IMR-90 (cell line): ENCODE data around the gene KRT34. TPM values are rescaled to one million over a fixed set of nuclear protein-coding genes. Genes with fewer than 3 reads are reported as not detected.

Experiments used
- ATAC-seq: fragments of 200-7000 bp; cut with Tn5 transposase; 2 replicates; pipeline ENCODE4 v1.9.1; 2020; ENCODE audit warnings: low read depth, mild to moderate bottlenecking, moderate library complexity
- BruUV-seq: library from RNA; stranded (reverse); fragments of 400-500 nt; replicated peaks from 2 replicates; lab custom pipeline; 2021; lab: Mats Ljungman, UMichigan
- CTCF ChIA-PET: fragments of 300-600 bp; formaldehyde crosslinking; extraction: SDS; loops from one replicate; lab custom pipeline; 2021; ENCODE audit warnings: antibody characterized with exemption; lab: Yijun Ruan, JAX
- POLR2A ChIA-PET: fragments of 300-600 bp; sonication (Branson Sonifier 250); formaldehyde crosslinking; loops from one replicate; lab custom pipeline; 2022; ENCODE audit warnings: antibody characterized with exemption; ENCODE audit not compliant: unreplicated experiment; lab: Charles Lee
- DNase-seq: peaks from one replicate; pipeline ENCODE4 v3.0.0; 2013
- H2AFZ ChIP-seq: replicated peaks from 2 replicates; pipeline ENCODE3; 2013; ENCODE audit warnings: low read length, mild to moderate bottlenecking; ENCODE audit not compliant: poor library complexity
- H2AK5ac ChIP-seq: 2 replicates; pipeline ENCODE4 v1.6.1; 2013; ENCODE audit warnings: low read depth, low read length, inconsistent platforms
- H2AK9ac ChIP-seq: replicated peaks from 2 replicates; pipeline ENCODE3; 2013; ENCODE audit warnings: mild to moderate bottlenecking, low read depth, low read length, moderate library complexity; ENCODE audit not compliant: poor library complexity
- H2BK120ac ChIP-seq: 2 replicates; pipeline ENCODE4 v1.6.1; 2013; ENCODE audit warnings: low read depth, low read length, inconsistent platforms
- H2BK15ac ChIP-seq: 3 replicates; pipeline ENCODE4 v1.6.1; 2013; ENCODE audit warnings: low read depth, low read length, inconsistent platforms
- H2BK20ac ChIP-seq: 2 replicates; pipeline ENCODE4 v1.6.1; 2013; ENCODE audit warnings: low read depth, mild to moderate bottlenecking, inconsistent platforms, low read length, moderate library complexity
- H2BK5ac ChIP-seq: 2 replicates; pipeline ENCODE4 v1.6.1; 2013; ENCODE audit warnings: mild to moderate bottlenecking, low read depth, low read length, inconsistent platforms; ENCODE audit not compliant: poor library complexity, severe bottlenecking
- H3K14ac ChIP-seq: replicated peaks from 2 replicates; pipeline ENCODE4 v1.6.1; 2013; ENCODE audit warnings: low read depth, low read length, inconsistent platforms
- H3K18ac ChIP-seq: 2 replicates; pipeline ENCODE4 v1.6.1; 2013; ENCODE audit warnings: low read depth, low read length, control low read depth
- H3K23ac ChIP-seq: 2 replicates; pipeline ENCODE4 v1.6.1; 2013; ENCODE audit warnings: low read depth, low read length, inconsistent platforms
- H3K27ac ChIP-seq: 2 replicates; pipeline ENCODE4 v1.5.1; 2013; ENCODE audit warnings: mild to moderate bottlenecking, control low read depth, low read length; ENCODE audit not compliant: insufficient read depth
- H3K27me3 ChIP-seq: 2 replicates; pipeline ENCODE4 v1.6.1; 2013; ENCODE audit warnings: low read length; ENCODE audit not compliant: control insufficient read depth, insufficient read depth
- H3K36me3 ChIP-seq: 2 replicates; pipeline ENCODE4 v1.6.1; 2013; ENCODE audit warnings: low read length, mixed read lengths; ENCODE audit not compliant: control insufficient read depth, insufficient read depth
- H3K4ac ChIP-seq: 2 replicates; pipeline ENCODE4 v1.6.1; 2013; ENCODE audit warnings: low read depth, low read length, inconsistent platforms
- H3K4me1 ChIP-seq: 2 replicates; pipeline ENCODE4 v1.6.1; 2013; ENCODE audit warnings: low read length, mixed read lengths; ENCODE audit not compliant: control insufficient read depth, insufficient read depth
- H3K4me2 ChIP-seq: 2 replicates; pipeline ENCODE4 v1.6.1; 2013; ENCODE audit warnings: low read depth, mild to moderate bottlenecking, control low read depth, low read length, moderate library complexity
- H3K4me3 ChIP-seq: 2 replicates; pipeline ENCODE4 v1.5.1; 2013; ENCODE audit warnings: low read depth, mild to moderate bottlenecking, control low read depth, low read length, moderate library complexity; ENCODE audit not compliant: insufficient read depth
- H3K56ac ChIP-seq: 2 replicates; pipeline ENCODE4 v1.6.1; 2013; ENCODE audit warnings: low read length, inconsistent platforms; ENCODE audit not compliant: insufficient read depth; ENCODE audit errors: extremely low read depth
- H3K79me1 ChIP-seq, 2 experiments: 2 replicates each; pipeline ENCODE4 v1.6.1; 2013; ENCODE audit warnings: low read length in 2 of 2, inconsistent platforms in 1 of 2, low read depth in 1 of 2
- H3K9ac ChIP-seq: 2 replicates; pipeline ENCODE4 v1.6.1; 2013; ENCODE audit warnings: low read depth, low read length, control low read depth
- H3K9me1 ChIP-seq: 2 replicates; pipeline ENCODE4 v1.6.1; 2013; ENCODE audit warnings: low read length, inconsistent platforms; ENCODE audit not compliant: insufficient read depth
- H3K9me3 ChIP-seq: 2 replicates; pipeline ENCODE4 v1.6.1; 2013; ENCODE audit warnings: low read length; ENCODE audit not compliant: control insufficient read depth, insufficient read depth
- H4K20me1 ChIP-seq: 2 replicates; pipeline ENCODE4 v1.6.1; 2013; ENCODE audit warnings: low read length, inconsistent platforms; ENCODE audit not compliant: insufficient read depth
- H4K5ac ChIP-seq: 2 replicates; pipeline ENCODE4 v1.6.1; 2013; ENCODE audit warnings: mild to moderate bottlenecking, low read depth, low read length, control low read depth
- H4K8ac ChIP-seq, 2 experiments: 2 replicates each; pipeline ENCODE4 v1.6.1; 2013; ENCODE audit warnings: low read depth in 2 of 2, low read length in 2 of 2, control low read depth in 1 of 2, inconsistent platforms in 1 of 2
- H4K91ac ChIP-seq: 2 replicates; pipeline ENCODE4 v1.6.1; 2013; ENCODE audit warnings: low read depth, low read length, inconsistent platforms; ENCODE audit not compliant: insufficient read depth
- FOS ChIP-seq: fragments of 150-350 bp; IDR thresholded peaks from 2 replicates; pipeline ENCODE4 v1.6.1; 2016; ENCODE audit warnings: low read depth, low read length
- MAFK ChIP-seq: IDR thresholded peaks from 2 replicates; pipeline ENCODE4 v1.6.1; 2012; ENCODE audit warnings: low read depth, low read length, improper control_type of control experiment
- WGBS, 2 experiments: methylation state at CpG; one replicate each; pipeline versions ENCODE4 v1.1.5 to v1.1.7; 2013; ENCODE audit warnings: missing lambda C conversion rate in 2 of 2; ENCODE audit not compliant: insufficient read length in 1 of 2; ENCODE audit errors: extremely low coverage in 2 of 2; 5-methylcytosine and 5-hydroxymethylcytosine counted together
- dilution Hi-C: fragments of 300-500 bp; cut with HindIII; formaldehyde crosslinking; loops from one replicate; pipeline ENCODE4 v1.14.3; 2018; ENCODE audit warnings: low sequenced_read_pairs; ENCODE audit not compliant: unreplicated experiment
- in situ Hi-C: fragments of 300-500 bp; cut with MboI; formaldehyde crosslinking; loops from 3 replicates; pipeline ENCODE4 v1.14.3; 2019; ENCODE audit warnings: low sequenced_read_pairs, inconsistent platforms, mixed read lengths
- intact Hi-C: fragments of 100-400 bp; cut with micrococcal nuclease; formaldehyde crosslinking; loops from 2 replicates; pipeline ENCODE4 v1.10.0; 2022
- polyA plus RNA-seq, 3 experiments: library from polyadenylated mRNA; depleted of rRNA; stranded (reverse); fragments of >200 nt; gene quantifications; 2 replicates each; pipeline ENCODE4 v1.2.3, GENCODE V29; 2012; ENCODE audit warnings: low replicate concordance in 1 of 3
- total RNA-seq: library from RNA; depleted of rRNA; stranded (reverse); fragments of >200 nt; gene quantifications from 2 replicates; pipeline ENCODE4 v1.2.3, GENCODE V29; 2012

Gene KRT34
- total and polyA plus RNA-seq, 2 of the 4 experiments (the other 2 are of a cell fraction), result 3.4 to 3.6 TPM

- TF ChIP-seq FOS (0 out of 2 replicates have a peak, but pooled peaks have one; percentile 16), MAFK (no peak)
- no peaks in the 10 kb centered on the region for H4K20me1 ChIP-seq
- ATAC-seq, result no peak; the same call in 1 of the 2 replicates
- no peak overlapping the region for H2BK5ac ChIP-seq
- H3K36me3 ChIP-seq, result no peaks in the 10 kb centered on the region
- H2AFZ ChIP-seq, result no peak overlapping the region
- no peak overlapping the region for H4K5ac ChIP-seq
- H3K18ac ChIP-seq, result no peak overlapping the region
- 80% methylated on average over 2 of the region's 4 CpGs; no CpG with 5 or more reads in 1 of the 2 experiments for WGBS, 2 experiments
- no peak overlapping the region for H4K8ac ChIP-seq
- no peak overlapping the region for H3K27ac ChIP-seq
- H3K56ac ChIP-seq, result no peak overlapping the region
- H3K27me3 ChIP-seq, result no peaks in the 10 kb centered on the region; the same call in 1 of the 2 replicates
- no peak overlapping the region for H3K9ac ChIP-seq
- H4K91ac ChIP-seq, result no peak overlapping the region; the same call in 1 of the 2 replicates
- no peak for DNase-seq
- no peak overlapping the region; the same call in 1 of the 2 replicates for H3K14ac ChIP-seq
- no peak overlapping the region for H3K4me2 ChIP-seq
- dilution Hi-C loops (no loop called here), in situ Hi-C loops (no loop called here), intact Hi-C loops (no loop called here)
- no peak overlapping the region for H3K4me3 ChIP-seq
- no peaks in the 10 kb centered on the region for H3K9me1 ChIP-seq
- BruUV-seq, result no TSS peak
- H3K9me3 ChIP-seq, result no peaks in the 10 kb centered on the region
- no peak overlapping the region for H3K4ac ChIP-seq
- H2BK15ac ChIP-seq, result no peak overlapping the region
- no peaks in the 10 kb centered on the region for H3K79me1 ChIP-seq
- H3K23ac ChIP-seq, result peak overlapping the region; percentile 51; the same call in 1 of the 2 replicates
- H2BK120ac ChIP-seq, result no peak overlapping the region
- no peak overlapping the region for H2AK9ac ChIP-seq
- no peak overlapping the region for H2BK20ac ChIP-seq
- no peak overlapping the region for H2AK5ac ChIP-seq
- H3K4me1 ChIP-seq, result no peaks in the 10 kb centered on the region
- POLR2A ChIA-PET, result no interaction called here
- CTCF ChIA-PET, result no interaction called here
Observed at GRCh38 chr17:41428591-41429291, 46.6 kb upstream of the KRT34 start.
